ENCODE measurements around the gene PLCD3.
A peak's percentile ranks its signal among the peaks of the same experiment; 100 is the strongest.

The PLCD3 gene, protein sequence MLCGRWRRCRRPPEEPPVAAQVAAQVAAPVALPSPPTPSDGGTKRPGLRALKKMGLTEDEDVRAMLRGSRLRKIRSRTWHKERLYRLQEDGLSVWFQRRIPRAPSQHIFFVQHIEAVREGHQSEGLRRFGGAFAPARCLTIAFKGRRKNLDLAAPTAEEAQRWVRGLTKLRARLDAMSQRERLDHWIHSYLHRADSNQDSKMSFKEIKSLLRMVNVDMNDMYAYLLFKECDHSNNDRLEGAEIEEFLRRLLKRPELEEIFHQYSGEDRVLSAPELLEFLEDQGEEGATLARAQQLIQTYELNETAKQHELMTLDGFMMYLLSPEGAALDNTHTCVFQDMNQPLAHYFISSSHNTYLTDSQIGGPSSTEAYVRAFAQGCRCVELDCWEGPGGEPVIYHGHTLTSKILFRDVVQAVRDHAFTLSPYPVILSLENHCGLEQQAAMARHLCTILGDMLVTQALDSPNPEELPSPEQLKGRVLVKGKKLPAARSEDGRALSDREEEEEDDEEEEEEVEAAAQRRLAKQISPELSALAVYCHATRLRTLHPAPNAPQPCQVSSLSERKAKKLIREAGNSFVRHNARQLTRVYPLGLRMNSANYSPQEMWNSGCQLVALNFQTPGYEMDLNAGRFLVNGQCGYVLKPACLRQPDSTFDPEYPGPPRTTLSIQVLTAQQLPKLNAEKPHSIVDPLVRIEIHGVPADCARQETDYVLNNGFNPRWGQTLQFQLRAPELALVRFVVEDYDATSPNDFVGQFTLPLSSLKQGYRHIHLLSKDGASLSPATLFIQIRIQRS

DNA sequence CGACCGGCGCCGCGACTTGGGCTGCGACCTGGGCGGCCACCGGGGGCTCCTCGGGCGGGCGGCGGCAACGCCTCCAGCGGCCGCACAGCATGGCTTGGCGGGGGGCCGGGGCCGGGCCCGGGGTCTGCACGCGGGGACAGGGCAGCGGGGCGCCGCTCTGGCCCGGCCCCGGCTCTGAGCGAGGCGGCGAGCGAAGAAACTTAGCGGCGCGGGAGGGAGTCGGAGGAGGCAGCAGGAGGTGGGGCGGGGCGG, at the start of gene PLCD3:
Gene PLCD3 (minus strand): TSS at position 196 of the 252 bp plus-strand sequence. CDS start 105 bp downstream, at position 91.
- no peak for DNase-seq

DNA sequence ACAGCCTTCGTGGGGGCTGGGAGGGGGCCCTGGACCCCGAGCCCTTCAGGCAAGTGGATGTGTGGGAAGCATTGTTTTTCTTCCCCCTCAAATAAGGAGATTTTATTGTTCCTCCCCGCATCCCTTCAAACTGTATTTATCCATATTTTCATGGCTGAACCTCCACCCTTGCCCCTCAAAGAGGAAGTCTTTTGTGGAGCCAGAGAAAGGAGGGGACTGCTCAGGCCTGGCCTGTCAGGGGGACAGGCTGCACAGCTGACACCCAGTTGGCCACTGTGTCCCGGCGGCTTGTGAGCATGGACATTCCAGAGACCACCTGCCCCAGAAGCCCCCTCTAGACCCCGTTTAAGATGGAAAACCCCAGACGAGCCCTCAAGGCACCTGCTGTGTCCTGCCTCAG, 45.2 kb upstream of the PLCD3 start:
- no peak for DNase-seq

DNA sequence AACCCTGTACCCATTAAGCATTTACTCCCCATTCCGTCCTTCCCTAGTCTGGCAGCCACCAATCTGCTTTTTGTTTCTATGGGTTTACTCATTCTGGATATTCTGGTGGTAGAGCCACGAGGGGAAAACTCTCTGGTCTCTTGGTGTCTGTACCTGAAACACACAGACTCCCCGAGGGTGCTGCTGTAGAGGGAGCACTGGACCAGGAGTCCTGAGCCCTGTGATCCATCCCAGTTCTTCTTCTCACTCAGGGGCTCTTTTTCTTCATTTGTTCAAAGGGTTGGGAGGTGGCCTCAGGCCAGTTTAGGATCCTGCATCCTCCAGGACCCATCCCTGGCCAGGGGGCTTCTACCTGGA, 43.4 kb upstream of the PLCD3 start:
- no peak for DNase-seq

DNA sequence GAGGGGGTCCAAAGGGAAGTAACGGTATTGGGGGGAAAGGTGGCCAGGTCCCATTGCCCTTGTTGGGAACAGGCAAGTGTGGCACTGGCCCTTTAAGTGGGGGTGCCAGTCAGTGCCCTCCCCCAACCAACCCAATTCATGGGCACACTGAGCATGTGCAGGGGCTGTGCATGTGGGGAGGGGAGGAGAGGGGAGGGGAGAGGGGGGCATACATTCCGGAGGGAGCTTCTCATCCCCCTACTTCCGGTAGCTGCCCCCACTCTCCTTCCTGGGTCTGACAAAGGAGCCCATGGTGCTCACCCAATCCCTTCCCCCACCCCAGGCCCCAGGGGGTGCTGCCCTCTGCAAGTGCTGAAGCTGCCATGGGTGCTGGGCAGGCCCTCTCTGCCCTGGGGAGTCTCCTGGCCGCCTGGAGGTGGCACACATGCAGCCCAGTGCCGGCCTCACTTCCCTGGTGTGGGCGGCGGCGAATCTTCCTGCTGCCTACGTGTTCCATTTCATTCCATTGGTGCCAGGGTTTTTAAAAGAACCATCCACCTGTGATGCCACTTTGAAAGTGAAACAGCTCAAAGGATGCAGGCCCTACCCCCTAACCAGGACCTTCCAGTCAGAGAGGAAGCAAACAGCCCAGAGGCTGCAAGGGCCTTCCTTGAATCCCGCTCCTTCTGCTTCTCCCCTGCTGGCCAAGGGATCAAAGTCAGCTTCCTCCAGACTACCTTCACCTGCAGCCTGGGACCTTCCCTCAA, 40.4 kb upstream of the PLCD3 start:
- peak; percentile 89 for DNase-seq

DNA sequence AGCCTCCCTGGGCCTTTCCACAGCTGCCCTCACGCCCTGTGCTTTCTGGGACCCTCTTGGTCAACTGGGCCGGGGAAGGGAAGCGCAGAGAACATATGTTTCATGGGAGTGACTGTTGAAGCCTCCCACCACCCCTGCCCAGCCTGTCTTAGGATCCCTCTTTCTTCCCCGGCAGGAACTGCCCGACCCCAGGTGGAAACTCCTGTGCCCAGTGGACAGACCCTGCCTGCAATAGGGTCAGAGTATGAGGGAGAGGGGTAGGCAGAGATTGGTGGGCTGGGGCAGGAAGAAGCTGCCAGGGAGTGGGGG, 39.9 kb upstream of the PLCD3 start:
- DNase-seq = no peak

DNA sequence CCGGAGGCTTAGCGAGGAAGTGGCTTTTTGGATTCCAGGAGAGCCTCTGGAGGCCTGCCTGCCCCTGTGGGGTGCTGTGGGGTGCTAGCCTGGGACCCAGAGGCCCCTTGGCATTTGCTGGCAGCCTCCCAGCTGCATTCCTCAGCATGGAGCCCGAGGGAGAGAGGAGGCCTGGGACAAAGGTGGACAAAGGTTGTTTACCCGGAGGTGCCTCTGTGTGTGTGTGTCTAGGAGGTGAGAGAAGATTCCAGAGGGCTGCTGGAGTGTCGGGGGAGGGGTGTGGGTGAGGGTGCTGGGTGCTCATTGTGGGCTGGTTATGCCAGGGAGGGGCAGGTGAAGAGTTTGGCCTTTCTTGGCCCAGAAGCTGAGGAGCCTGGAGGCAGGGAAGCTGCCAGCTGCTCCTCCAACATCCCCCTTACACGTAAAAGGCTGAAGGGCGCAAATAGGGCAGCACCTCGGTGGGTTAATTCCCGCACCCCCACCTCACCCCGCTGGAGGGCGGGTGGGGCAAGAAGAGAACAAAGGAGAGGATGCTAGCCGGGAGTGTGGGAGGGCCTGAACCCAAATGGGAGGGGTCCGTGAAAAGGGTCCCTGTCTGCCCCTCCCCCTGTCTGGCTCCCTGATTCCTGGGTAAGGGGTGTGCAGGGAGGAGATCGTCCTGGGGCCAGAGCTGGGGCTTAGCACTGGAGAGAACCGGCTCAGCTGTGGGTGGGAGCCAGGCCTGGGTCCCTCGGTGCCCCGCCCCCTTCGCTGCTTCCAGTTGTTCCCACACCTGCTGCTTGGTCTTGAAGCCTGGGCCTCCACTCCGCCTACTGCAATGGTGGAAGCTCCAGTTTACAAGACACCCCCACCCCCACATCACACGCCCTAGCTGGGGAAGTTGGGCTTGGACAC, 39.3 kb upstream of the PLCD3 start:
- no peak for DNase-seq

DNA sequence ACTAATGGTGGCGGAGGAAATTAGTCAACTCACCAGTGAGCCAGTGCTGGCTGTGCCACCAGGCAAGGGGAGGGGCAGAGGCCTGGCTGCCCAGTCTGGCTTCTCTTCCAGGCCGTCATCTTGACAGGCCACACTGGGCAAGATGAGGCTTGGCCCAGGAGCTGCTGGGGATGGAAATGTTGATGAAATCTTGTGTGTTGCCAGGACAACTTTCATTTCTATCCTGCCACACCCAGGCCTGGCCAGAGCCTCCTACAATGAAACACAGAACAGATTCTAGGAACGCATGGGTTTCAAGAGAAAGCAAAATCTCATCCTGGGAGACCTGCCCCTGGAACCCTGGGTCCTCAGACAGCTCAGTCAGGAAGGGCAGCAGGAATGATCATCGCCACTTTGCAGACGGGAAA, 38.6 kb upstream of the PLCD3 start:
- peak; percentile 59 for DNase-seq

DNA sequence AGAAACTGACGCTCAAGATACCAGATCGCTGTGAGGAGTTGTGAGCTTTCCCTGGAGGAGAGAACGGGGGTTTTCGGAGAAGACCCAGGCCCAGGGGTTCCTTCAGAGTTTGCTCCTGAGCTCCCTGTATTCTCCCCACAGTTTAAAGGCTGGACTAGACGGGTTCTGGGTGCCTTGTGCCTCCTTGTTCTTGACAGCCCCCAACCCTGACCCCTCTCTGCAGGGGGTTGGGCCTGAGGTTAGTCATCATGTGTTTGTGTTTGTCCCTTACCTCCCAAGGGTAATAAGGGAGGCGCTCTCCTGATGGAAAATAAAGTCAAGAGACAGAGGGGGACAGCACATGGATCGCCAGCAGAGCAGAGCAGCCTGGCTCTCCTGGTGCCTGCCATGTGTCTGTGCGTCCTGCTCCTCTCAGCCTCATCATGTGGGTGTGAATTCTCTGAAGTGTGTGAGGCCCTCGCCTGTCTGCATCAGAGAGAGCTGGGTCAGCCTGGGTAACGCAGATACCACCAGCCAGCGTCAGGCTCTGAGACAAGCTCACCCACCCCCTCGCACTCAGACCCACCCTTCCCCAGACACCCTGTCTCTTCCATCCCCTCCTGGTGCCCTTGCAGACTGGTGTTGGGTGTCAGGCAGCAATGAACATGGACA, 38.1 kb upstream of the PLCD3 start:
- no peak for DNase-seq

DNA sequence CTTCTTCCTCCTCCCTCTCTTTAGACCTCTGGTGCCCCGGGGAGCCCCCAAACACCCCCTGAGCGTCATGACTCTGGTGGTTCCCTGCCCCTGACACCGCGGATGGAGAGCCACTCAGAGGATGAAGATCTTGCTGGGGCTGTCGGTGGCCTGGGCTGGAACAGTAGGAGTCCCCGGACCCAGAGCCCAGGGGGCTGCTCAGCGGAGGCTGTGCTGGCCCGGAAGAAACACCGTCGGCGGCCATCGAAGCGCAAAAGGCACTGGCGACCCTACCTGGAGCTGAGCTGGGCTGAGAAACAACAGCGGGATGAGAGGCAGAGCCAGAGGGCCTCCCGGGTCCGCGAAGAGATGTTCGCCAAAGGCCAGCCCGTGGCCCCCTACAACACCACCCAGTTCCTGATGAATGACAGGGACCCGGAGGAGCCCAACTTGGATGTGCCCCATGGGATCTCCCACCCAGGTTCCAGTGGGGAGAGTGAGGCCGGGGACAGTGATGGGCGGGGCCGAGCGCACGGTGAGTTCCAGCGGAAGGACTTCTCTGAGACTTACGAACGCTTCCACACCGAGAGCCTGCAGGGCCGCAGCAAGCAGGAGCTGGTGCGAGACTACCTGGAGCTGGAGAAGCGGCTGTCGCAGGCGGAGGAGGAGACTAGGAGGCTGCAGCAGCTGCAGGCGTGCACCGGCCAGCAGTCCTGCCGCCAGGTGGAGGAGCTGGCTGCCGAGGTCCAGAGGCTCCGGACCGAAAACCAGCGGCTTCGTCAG, 36.9 kb upstream of the PLCD3 start:
- no peak for DNase-seq

DNA sequence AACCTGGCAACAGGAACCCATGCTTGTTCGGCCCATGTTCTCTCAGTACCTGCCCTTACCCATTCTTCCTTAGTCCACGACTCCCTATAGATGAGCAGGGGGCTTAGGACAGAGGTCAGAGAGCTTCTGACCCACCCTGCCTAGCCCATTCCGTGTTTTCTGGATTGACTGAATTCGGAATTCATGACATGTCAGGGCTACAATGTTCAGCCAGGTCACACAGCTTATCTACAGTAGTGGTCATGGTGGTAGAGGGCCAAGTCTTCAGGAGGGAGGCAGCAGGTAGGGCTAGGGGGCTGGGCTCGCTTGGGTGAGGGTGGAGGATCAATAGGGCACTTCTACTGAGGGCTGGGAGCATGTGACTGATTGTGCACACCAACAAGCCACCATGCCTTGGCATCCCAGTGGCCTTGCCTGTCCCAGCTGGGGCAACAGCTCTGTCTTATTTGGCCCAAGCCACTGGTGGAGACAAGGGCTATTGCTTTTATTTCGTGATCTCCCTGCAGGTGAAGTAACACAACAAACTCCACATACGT, 32.5 kb upstream of the PLCD3 start:
- no peak for DNase-seq

DNA sequence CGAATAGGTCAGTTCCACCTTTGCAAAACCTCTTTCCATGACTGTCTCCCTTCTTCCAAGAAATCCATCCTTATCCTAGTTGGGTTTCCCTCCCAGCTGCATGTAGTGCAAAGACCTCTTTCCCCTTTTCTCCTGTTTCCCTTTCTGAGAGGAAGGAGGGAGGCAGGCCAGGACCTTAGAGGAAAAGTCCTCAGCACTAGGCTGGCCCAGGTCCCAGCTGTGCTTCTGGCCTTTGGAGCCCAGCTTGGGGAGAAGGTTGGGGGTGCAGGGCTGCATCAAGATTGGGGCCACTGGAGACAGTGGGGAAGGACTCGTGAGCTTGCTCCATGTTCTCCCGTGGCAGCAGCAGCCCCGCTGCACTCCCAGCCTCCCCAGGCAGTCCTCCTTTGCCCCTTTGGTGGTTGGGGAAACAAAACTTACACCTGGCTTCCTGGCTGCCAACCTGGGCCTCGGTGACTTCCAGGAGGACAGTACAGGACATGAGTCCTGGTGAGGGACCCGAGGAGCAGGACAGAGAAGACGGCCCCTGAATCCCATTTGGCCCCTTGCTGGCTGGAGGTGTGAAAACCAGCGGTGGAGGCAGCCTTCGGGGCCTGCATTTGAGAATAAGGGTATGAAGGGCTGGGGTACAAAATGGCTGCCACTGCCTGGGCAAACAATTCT, 29.8 kb upstream of the PLCD3 start:
- DNase-seq = no peak

DNA sequence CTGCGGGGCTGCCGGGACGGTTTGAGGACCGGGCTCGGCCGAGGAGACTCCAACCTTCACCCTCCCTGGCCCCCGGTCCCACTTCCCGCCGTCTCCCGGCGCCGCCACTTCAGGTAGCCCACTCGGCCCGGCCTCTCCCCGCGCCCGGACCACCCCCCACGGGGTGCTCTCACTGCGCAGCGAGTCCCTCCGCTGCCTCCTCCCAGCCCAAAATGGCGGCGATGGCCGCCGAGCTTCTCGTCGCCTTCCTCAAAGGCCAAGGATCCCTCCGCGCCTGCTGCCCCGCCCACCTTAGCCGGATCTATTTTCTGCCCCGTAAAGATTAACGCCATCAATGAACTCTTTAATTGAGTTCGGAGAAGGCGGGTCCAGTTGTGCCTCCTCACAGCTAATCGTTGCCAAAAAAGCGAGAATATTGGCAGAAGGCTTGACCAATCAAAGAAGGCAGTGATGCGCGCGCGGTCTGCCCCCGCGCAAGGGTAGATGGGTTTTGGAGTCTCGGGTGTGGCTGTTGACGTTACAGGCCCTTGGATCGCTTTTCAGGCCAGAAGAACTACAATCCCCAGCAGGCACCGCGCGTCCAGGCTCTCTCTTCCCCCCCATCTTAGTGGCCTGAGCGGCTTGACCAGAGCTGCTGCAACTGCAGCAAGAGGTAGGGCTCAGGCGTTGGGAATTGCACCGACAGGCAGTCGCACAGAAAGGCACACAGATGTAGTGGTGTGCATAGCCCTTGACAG, 29.1 kb upstream of the PLCD3 start, which contains the start of gene HEXIM2:
Gene HEXIM2 (plus strand): TSS at position 588 of the 737 bp plus-strand sequence. CDS start 919 bp downstream, outside the sequence.
- DNase-seq = peak; percentile 100

DNA sequence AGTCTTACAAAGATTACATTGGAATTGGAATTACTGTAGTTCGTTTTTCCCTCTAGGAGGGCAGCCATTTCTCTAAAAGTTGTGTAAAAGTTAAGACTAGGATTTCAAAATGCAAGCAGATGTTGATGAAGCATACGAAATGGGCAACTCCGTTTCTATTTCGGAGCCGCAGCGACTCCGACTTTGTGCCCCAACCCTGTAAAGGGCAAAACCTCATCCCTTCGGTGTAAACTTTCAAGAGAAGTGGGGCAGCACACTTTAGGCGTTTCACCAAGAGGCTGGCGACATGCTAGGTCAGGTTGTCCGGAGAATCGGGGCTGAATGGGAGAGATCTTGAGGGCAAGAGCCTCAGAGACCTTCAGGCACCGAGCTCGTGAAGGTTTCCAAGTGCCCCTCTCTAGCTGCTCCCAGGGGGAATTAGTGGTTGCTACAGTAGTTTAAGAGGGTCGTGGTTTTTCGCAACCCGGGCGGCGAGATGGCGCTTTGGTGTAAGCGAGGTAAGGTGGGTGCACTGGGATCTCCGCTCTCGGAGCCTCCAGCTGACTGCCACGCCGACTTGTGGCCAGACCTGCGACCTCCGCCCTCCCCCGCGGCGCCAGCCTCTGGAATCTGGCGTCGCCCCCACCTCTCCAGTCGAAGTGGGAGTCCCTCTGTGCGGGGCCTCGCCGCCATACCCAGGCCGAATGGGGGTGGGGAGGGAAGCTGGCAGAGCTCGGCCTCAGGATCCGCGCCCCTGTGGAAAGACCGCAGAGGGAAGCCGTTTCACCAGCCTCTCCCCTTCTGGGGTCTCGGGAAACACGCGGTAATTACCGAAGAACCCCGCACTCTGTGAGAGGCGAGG, 28.4 kb upstream of the PLCD3 start:
- DNase-seq = peak; percentile 74

DNA sequence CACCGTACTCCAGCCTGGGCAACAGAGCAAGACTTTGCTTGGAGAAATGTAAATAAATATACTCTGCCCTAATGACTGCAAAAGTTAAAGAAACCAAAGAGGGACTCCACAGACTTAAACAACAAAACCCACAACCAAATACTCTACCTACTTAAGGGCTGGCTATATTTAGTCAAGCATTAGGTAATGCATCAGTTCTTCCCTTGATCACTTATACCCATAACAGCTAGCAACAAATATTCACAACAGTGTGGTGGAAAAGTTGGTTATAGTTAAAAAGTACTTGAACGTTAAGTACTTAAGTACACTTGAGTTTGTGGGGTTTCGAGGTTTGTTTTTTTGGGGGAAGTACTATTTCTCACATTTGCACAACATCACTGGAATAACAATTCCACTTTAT, 23.9 kb upstream of the PLCD3 start:
- no peak for DNase-seq

DNA sequence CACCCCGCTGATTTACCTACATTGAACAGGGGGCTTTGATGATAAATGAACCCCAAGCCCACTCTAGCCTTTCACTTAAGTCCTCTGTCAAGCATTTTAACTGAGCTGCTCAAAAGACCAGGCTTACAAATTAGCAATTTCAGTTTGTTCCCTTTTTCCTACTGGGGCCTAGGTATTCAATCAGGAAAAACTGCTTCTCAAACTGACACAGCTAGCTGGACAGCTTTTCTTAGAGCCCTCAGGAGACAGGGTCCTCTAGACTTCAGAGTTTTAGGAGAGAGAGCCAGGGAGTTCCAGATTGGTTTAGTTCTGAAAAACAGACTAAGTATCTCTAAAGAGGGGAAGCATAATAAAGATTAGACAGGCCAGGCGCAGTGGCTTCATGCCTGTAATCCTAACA, 23.2 kb upstream of the PLCD3 start:
- DNase-seq = no peak

DNA sequence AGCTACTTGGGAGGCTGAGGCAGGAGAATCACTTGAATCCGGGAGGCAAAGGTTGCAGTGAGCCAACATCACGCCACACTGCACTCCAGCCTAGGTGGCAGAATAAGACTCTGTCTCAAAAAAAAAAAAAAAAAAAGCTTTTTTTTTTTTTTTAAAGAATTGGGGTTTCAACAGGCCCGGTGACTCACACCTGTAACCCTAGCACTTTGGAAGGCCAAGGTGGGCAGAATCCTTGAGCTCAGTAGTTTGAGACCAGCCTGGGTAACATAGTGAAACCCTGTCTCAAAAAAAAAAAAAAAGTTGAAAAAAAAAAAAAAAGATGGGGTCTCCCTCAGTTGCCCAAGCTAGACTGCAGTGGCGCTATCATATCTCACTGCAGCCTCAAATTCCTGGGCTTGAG, 22.7 kb upstream of the PLCD3 start:
- DNase-seq = no peak

DNA sequence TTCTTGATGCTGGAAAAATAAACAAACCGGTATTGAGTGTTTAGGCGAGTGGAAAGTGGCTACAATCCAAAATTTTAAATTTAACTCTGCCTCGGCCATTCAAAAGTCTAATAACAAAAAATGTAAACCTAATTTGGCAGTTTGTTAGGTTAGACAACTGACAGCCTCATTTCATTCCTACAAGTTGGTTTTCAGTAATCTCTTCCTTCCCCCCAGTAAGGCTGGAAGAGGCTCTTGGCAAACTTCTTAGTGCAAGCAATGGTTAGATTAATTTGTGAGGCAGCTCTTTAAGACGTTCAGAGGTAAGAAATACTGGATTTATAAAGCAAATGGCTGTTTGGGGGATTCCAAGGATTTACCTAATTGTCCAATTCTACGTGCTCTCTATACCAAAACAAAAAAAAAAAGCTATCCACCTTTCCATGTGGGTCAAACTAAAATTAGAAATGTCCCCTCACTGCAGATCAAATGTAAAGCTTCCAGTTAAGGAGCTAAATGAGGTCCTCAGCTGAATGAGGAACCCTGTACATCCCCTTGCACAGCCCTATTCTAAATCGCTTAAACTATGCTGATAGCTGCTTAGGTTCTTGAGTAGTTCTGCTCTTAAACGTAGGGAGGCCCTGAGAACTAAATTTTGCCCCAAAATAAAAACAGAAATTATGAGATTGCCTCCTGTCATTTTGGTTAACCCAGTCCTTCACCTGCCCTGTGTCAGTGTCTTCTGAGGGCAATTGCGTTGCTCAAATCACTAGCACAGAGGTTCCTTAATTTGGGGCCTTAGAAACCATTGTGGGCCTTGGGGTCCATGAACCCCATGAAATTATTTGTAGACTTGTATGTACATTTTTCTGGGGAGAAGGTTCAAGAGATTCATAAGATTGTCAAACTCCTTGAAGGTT, 18.8 kb upstream of the PLCD3 start:
- DNase-seq = no peak
